Kidney glomerular epithelial cell (primary cell): Measurements from ENCODE around the gene NCKAP5.
"Not testable (repeated sequence)": the region's sequence is repeated elsewhere in the genome, so short reads cannot be mapped to it uniquely, and the experiment has no call there.

Source experiments
- DNase-seq: peaks from one replicate; lab custom pipeline; 2025; lab: John Stamatoyannopoulos, UW

The NCKAP5 gene

GRCh38 chr2:133522204-133522603, 46.1 kb downstream of the NCKAP5 start:
- no peak for DNase-seq

GRCh38 chr2:133521146-133521745, 47.0 kb downstream of the NCKAP5 start:
- DNase-seq, result no peak

GRCh38 chr2:133519677-133520076, 48.6 kb downstream of the NCKAP5 start:
- DNase-seq, result not testable (repeated sequence)

GRCh38 chr2:133518700-133519344, 49.4 kb downstream of the NCKAP5 start:
- DNase-seq, result no peak

GRCh38 chr2:133517876-133518275, 50.4 kb downstream of the NCKAP5 start:
- DNase-seq, result no peak

- DNase-seq, result no peak
These were observed 51.7 kb downstream of the NCKAP5 start for GRCh38 chr2:133516405-133517026.

- DNase-seq, result no peak
These were observed 53.0 kb downstream of the NCKAP5 start for GRCh38 chr2:133515271-133515670.

- no peak for DNase-seq
These were observed 54.4 kb downstream of the NCKAP5 start for GRCh38 chr2:133513893-133514292.

- no peak for DNase-seq
These were observed 56.1 kb downstream of the NCKAP5 start for GRCh38 chr2:133512121-133512520.

- DNase-seq, result no peak
These were observed 56.6 kb downstream of the NCKAP5 start for GRCh38 chr2:133511679-133512078.

GRCh38 chr2:133509777-133510176, 58.5 kb downstream of the NCKAP5 start:
- no peak for DNase-seq

GRCh38 chr2:133508546-133509165, 59.6 kb downstream of the NCKAP5 start:
- no peak for DNase-seq

GRCh38 chr2:133506996-133507395, 61.3 kb downstream of the NCKAP5 start:
- no peak for DNase-seq

- DNase-seq, result peak; percentile 46
These were observed 63.4 kb downstream of the NCKAP5 start for GRCh38 chr2:133504566-133505505.

GRCh38 chr2:133503927-133504326, 64.3 kb downstream of the NCKAP5 start:
- no peak for DNase-seq

- DNase-seq, result no peak
These were observed 64.9 kb downstream of the NCKAP5 start for GRCh38 chr2:133503323-133503722.

GRCh38 chr2:133502678-133503077, 65.6 kb downstream of the NCKAP5 start:
- no peak for DNase-seq

- DNase-seq, result no peak
These were observed 67.3 kb downstream of the NCKAP5 start for GRCh38 chr2:133500917-133501316.

- DNase-seq, result no peak
These were observed 69.3 kb downstream of the NCKAP5 start for GRCh38 chr2:133498662-133499585.

- DNase-seq, result no peak
These were observed 70.2 kb downstream of the NCKAP5 start for GRCh38 chr2:133497951-133498565.
